Tibial artery (tissue), 4 donors: Measurements from ENCODE around the gene SOBP.
A peak's percentile ranks its signal among the peaks of the same experiment; 100 is the strongest.

Experiments used
- DNase-seq, 2 donors: peaks; one replicate each; pipeline ENCODE4 v3.0.0-alpha.2; 2019
- H3K27ac ChIP-seq, 2 donors: fragments of 200-600 bp; sonication (generic) in 1 of 2; 1 replicate in 1 of 2; 2 replicates in 1 of 2; pipeline ENCODE4 v1.5.1; 2018 to 2019; ENCODE audit warnings: mild to moderate bottlenecking in 1 of 2
- H3K27me3 ChIP-seq, 2 donors: fragments of 200-600 bp; sonication (generic) in 1 of 2; one replicate each; pipeline versions ENCODE4 v1.5.1 to v1.6.0; 2016 to 2019
- H3K36me3 ChIP-seq, 3 donors: fragments of 200-600 bp; sonication (generic) in 2 of 3; one replicate each; pipeline ENCODE4 v1.5.1; 2016 to 2019; ENCODE audit warnings: mild to moderate bottlenecking in 2 of 3
- H3K4me1 ChIP-seq, 4 donors: fragments of 200-600 bp; sonication (generic) in 2 of 4; 1 replicate in 3 of 4; 2 replicates in 1 of 4; pipeline ENCODE4 v1.5.1; 2016 to 2019
- H3K4me3 ChIP-seq, 2 donors: fragments of 200-600 bp; sonication (generic) in 1 of 2; 1 replicate in 1 of 2; 2 replicates in 1 of 2; pipeline ENCODE4 v1.5.1; 2018 to 2019; ENCODE audit warnings: mild to moderate bottlenecking in 2 of 2
- H3K9me3 ChIP-seq, 3 donors: fragments of 200-600 bp; sonication (generic) in 1 of 3; one replicate each; pipeline ENCODE4 v1.5.1; 2016 to 2019
- intact Hi-C: fragments of 100-400 bp; cut with DNase I; formaldehyde crosslinking; loops from one replicate; pipeline ENCODE4 v1.15.0; 2023; ENCODE audit warnings: low total_unique reads
- TF ChIP-seq, protein P1 (sequence below), 2 experiments: fragments of 200-600 bp in 1 of 2; fragments of 450-650 bp in 1 of 2; IDR thresholded peaks; one replicate each; pipeline ENCODE4 v1.5.1; 2017 to 2019; ENCODE audit warnings: antibody characterized with exemption in 2 of 2, mild to moderate bottlenecking in 1 of 2, moderate library complexity in 1 of 2

SOBP gene

GRCh38 chr6:107523794-107524193, 33.9 kb downstream of the SOBP start:
- intact Hi-C loops = no loop called here

DNA sequence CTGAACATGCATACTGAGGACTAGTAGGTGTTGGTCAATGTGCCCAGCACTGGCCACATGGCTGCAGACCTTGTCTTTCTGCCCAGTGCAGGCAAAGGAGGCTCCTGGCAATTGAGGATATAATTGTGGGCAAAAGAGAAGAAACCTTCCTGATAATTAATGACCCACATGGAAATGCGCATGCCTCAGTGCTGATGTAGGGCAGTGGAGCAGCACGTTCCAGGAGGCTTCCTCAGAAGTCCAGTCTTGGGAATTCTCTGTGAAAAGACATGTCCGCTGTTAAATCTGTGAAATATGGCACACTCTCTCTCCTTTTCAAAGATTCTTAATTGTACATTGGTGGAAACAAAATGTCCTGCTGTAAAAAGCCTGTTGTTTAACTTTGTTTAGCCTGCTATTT, 34.7 kb downstream of the SOBP start:
- H3K4me1 ChIP-seq = peaks cover 0 to 21% (median 8%) of the 10 kb centered on the region in 4 donors
- H3K27me3 ChIP-seq = no peaks in the 10 kb centered on the region
- H3K9me3 ChIP-seq = no peaks in the 10 kb centered on the region
- intact Hi-C loops = no loop called here
- H3K4me3 ChIP-seq = no peak overlapping the region
- TF ChIP-seq, protein P1, sequence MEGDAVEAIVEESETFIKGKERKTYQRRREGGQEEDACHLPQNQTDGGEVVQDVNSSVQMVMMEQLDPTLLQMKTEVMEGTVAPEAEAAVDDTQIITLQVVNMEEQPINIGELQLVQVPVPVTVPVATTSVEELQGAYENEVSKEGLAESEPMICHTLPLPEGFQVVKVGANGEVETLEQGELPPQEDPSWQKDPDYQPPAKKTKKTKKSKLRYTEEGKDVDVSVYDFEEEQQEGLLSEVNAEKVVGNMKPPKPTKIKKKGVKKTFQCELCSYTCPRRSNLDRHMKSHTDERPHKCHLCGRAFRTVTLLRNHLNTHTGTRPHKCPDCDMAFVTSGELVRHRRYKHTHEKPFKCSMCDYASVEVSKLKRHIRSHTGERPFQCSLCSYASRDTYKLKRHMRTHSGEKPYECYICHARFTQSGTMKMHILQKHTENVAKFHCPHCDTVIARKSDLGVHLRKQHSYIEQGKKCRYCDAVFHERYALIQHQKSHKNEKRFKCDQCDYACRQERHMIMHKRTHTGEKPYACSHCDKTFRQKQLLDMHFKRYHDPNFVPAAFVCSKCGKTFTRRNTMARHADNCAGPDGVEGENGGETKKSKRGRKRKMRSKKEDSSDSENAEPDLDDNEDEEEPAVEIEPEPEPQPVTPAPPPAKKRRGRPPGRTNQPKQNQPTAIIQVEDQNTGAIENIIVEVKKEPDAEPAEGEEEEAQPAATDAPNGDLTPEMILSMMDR (IDR thresholded peaks at IDR 0.05) = no peak
- no peaks in the 10 kb centered on the region for H3K36me3 ChIP-seq
- no peak for DNase-seq
- no peak overlapping the region for H3K27ac ChIP-seq

More at GRCh38 chr6:107523794-107524193, 33.9 kb downstream of the SOBP start:
- TF ChIP-seq, protein P1 (IDR thresholded peaks at IDR 0.05) = no peak
- Histone ChIP-seq H3K36me3 (no peaks in the 10 kb centered on the region), H3K27me3 (no peaks in the 10 kb centered on the region), H3K9me3 (no peaks in the 10 kb centered on the region), H3K4me1 (peaks cover 0 to 12% (median 6%) of the 10 kb centered on the region in 4 donors), H3K4me3 (no peak overlapping the region), H3K27ac (peak overlapping the region; percentile 0 to 6)
- no peak for DNase-seq

- intact Hi-C loops = no loop called here
- Histone ChIP-seq H3K4me1 (peaks cover 0 to 69% (median 6%) of the 10 kb centered on the region in 4 donors), H3K36me3 (no peaks in the 10 kb centered on the region), H3K4me3 (no peak overlapping the region), H3K27me3 (no peaks in the 10 kb centered on the region), H3K27ac (no peak overlapping the region), H3K9me3 (no peaks in the 10 kb centered on the region)
- DNase-seq = no peak
- TF ChIP-seq, protein P1 (IDR thresholded peaks at IDR 0.05) = no peak
Observed at GRCh38 chr6:107531868-107532267, 42.0 kb downstream of the SOBP start.

DNA sequence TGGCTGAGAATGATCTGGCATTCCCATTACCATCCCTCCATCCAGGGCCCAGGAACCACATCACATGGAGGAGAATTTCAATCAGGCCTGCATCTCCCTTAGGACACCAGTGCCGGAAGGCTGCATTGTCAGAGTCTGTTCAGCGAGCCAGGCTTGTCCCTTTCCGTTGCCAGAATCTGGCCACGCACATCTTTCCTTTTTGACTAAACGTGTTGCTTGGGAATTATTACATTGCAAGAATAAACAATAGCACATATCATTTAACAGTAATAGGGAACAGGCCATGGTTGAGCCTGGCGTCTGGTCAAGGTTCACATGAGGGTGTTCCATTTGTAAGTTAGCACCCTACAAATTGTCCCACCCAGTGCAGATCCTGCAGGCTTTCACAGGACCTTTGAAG, 42.8 kb downstream of the SOBP start:
- TF ChIP-seq, protein P1 (IDR thresholded peaks at IDR 0.05) = no peak
- Histone ChIP-seq H3K4me3 (no peak overlapping the region), H3K9me3 (no peaks in the 10 kb centered on the region), H3K4me1 (peaks cover 0 to 77% (median 6%) of the 10 kb centered on the region in 4 donors), H3K27ac (peak overlapping the region in 1 of 2 donors; percentile 57), H3K27me3 (no peaks in the 10 kb centered on the region), H3K36me3 (no peaks in the 10 kb centered on the region)
- DNase-seq = peak in 1 of 2 donors; percentile 48
- intact Hi-C loops = no loop called here

- Histone ChIP-seq H3K27me3 (no peaks in the 10 kb centered on the region), H3K27ac (peak overlapping the region; percentile 8 to 57), H3K9me3 (no peaks in the 10 kb centered on the region), H3K4me1 (peaks cover 0 to 79% (median 6%) of the 10 kb centered on the region in 4 donors), H3K4me3 (no peak overlapping the region), H3K36me3 (no peaks in the 10 kb centered on the region)
- DNase-seq = no peak
- TF ChIP-seq, protein P1 (IDR thresholded peaks at IDR 0.05) = no peak
- intact Hi-C loops = no loop called here
Observed at GRCh38 chr6:107533415-107534059, 43.6 kb downstream of the SOBP start.
